ENCODE measurements around the gene BMPR1A.

Gene BMPR1A

DNA sequence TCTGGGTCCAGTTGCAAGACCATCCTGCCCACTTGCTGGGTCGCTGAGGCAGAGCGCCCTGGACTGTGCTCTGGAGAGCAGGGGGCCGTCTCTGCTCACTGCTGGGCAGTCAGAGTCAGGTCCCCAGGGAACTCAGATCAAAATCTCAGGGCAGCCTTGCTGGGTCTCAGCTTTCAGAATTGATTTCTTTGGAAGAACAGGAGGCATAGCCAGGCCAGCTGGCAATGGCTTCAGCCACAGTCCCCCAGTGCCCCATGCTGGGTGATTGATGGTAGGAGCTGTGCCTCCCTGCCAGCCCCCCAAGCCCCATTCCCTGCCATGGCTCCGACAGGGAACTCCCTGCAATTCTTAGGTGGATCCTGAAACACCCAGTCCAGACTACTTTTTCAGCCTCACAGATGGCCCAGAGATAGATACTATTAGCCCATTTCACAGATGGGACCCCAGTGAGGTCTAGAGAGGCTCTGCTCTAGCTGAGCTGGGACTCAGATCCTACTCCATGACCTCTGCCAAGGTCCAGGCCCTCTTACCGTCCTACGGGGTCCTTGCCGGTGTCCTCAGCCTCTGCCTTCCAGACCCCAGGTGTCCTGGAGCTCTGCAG lies 200.5 kb downstream of the BMPR1A start:
- H3K9me3 Mint-ChIP-seq: peaks cover 6% of the 10 kb centered on the region
- H3K4me3 Mint-ChIP-seq: no peak overlapping the region
- H3K27me3 Mint-ChIP-seq: no peaks in the 10 kb centered on the region
- H3K36me3 Mint-ChIP-seq (ENCODE audit: low read depth): no peaks in the 10 kb centered on the region
- no peak overlapping the region for H3K27ac Mint-ChIP-seq
- H3K4me1 Mint-ChIP-seq (ENCODE audit: low read depth): no peaks in the 10 kb centered on the region

DNA sequence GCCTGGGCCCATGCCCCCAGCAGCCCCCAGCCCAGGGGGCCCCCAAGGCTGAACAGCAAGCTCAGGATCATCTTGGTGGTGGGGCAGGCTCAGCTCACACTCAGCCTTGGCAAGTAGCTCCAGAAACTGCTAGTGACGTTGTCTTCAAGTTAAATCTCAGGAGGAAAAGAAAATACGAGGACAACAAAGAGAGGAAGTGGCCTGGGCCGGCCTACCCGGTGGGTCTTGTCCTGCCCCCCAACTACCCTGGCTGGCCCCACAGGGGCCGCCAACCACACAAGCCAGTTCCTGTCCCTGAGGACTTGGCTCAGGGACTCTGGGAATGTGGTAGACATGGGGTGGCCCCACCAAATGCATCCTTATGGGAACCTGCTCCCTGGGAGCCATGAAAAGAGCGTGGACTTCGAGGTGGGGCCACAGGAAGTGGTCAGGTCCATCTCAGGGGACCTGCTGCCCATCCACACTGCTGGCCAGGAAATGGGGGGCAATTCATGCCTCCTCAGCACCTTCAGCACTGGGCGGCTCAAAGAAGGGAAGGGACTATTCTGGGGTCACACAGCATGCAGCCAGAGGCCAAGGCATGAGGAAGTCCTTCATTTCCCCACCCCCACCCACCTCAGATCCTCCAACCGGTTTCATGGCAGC lies 201.2 kb downstream of the BMPR1A start, which contains the start of gene MMRN2:
Gene MMRN2, minus strand, starts transcription at position 145 of the 645 bp plus-strand sequence. Its CDS starts 74 bp downstream, at position 71.
- Mint-ChIP-seq H3K36me3 (ENCODE audit: low read depth) (no peaks in the 10 kb centered on the region), H3K27ac (no peak within 1 kb of the TSS), H3K4me3 (no peak within 1 kb of the TSS), H3K4me1 (ENCODE audit: low read depth) (no peaks in the 10 kb centered on the region), H3K27me3 (no peaks in the 10 kb centered on the region), H3K9me3 (no peaks in the 10 kb centered on the region)

DNA sequence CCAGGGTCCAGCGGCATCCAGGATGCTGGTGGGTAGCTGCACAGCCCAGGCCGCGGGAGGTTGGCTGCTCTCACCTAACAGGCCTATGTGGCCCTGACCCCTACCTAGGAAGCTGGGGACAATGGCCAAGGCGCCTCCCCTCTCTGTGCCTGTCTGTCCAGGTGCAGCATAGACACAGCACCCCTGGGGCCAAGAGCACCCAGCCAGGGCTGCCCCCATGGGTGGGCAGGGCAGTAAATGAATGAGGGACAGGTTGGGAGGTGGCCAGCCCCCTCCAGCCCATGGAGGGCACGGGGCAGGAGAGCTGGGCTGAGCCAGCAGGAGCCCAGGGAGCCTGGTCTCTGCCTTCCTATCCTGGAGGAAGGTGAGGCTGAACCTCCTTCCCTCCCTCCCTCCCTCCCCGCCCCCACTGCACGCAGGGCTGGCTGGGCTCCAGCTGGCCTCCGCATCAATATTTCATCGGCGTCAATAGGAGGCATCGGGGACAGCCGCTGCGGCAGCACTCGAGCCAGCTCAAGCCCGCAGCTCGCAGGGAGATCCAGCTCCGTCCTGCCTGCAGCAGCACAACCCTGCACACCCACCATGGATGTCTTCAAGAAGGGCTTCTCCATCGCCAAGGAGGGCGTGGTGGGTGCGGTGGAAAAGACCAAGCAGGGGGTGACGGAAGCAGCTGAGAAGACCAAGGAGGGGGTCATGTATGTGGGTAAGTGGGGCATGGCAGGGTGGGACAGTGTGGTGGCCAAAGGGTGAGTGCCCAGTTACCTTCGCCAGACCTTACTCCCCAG lies 201.9 kb downstream of the BMPR1A start, which contains the start of gene SNCG:
Gene SNCG, plus strand, starts transcription at position 484 of the 785 bp plus-strand sequence. Its CDS starts 99 bp downstream, at position 583.
- Mint-ChIP-seq H3K4me3 (no peak within 1 kb of the TSS), H3K27me3 (no peaks in the 10 kb centered on the region), H3K4me1 (ENCODE audit: low read depth) (no peaks in the 10 kb centered on the region), H3K27ac (no peak within 1 kb of the TSS), H3K9me3 (no peaks in the 10 kb centered on the region), H3K36me3 (ENCODE audit: low read depth) (no peaks in the 10 kb centered on the region)

DNA sequence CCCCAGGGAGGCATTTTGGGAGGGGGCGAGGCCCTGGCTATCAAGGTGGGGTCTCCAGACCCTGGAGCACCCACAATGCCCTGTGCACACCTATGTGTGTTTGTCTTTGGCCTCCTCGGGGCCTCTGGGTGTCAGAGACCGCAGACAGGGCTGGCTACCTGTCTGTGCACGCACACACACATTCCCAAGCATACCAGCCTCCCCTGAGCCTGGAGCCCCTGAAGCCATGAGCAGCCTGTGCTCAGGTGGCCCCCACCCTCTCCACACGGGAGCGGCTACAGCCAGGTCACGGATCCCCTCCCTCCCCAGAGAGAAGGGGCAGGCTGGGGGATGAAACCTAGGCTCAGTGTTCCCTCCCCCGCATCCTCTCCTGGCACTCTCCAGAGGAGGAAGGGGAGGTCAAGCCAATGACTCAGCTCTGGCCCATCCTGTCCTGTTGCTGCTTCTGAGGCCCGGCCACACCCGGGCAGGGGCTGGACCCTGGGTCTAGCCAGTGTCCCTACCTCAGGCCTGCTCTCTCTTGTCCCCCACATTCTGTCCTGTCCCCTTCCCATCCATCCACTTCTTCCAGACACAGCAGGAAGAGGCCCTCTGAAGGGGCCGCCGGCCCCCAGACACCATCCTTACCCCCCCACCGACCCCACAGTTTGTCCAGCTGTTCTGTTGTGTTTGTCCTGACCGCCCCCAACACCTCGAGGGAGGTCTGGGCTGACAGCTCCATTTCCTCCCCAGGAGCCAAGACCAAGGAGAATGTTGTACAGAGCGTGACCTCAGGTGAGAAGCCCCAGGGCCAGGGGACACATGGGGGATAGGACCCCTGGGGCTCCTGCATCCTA lies 202.7 kb downstream of the BMPR1A start:
- no peaks in the 10 kb centered on the region for H3K27me3 Mint-ChIP-seq

DNA sequence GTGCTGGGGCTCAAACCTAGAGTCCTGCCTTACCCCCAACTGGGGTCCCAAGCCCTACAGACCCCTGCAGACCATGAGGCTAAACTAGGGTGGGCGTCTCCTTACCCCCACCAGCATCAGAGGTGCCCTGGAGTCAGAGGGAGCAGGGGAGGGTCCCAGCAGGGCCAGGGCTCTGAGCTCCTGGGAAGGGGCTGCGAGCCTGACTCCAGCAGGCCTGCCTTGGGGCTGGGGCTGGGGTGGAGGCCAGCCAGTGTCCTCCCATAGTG lies 203.3 kb downstream of the BMPR1A start:
- Mint-ChIP-seq H3K9me3 (no peaks in the 10 kb centered on the region), H3K27ac (no peak overlapping the region), H3K27me3 (no peaks in the 10 kb centered on the region), H3K4me1 (ENCODE audit: low read depth) (no peaks in the 10 kb centered on the region), H3K36me3 (ENCODE audit: low read depth) (no peaks in the 10 kb centered on the region), H3K4me3 (no peak overlapping the region)

More for the DNA sequence above, 202.7 kb downstream of the BMPR1A start:
- no peaks in the 10 kb centered on the region for H3K9me3 Mint-ChIP-seq
- no peaks in the 10 kb centered on the region for H3K4me1 Mint-ChIP-seq (ENCODE audit: low read depth)
- H3K27ac Mint-ChIP-seq: no peak overlapping the region
- H3K4me3 Mint-ChIP-seq: no peak overlapping the region
- H3K36me3 Mint-ChIP-seq (ENCODE audit: low read depth): no peaks in the 10 kb centered on the region

DNA sequence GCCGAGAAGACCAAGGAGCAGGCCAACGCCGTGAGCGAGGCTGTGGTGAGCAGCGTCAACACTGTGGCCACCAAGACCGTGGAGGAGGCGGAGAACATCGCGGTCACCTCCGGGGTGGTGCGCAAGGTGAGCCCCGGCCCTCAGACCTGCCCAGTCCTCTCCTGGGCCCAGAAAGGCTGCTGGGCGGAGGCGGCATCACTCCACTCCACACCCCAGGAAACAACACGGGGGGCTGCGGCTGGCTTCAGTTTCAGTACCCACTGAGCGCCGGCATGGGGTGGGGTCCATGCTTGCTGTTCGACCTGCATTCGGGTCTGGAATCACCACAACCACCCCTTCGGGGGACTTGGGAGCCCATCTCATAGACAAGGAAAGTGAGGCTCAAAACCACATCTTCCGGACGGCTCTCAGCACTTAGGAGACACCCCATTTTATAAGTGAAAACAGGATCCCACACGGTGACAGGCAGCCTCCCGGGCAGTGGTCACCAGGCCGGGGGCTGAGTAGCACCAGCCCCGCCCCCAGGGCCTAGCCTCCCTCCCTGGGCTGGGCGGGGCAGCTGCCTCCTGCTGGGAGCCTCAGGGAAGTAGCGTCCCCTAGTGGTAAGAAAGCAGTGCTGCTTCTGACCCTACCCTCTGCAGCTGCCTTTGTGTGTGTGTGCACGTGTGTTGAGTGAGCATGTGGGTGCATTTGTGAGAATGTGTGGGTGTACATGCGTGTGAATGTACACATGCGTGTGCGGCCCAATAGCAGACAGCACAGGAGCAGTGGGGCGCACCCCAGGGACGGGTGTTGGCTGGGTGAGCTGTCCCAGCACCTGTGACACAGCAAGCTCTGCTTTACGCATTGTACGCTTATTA lies 203.8 kb downstream of the BMPR1A start:
- no peaks in the 10 kb centered on the region for H3K36me3 Mint-ChIP-seq (ENCODE audit: low read depth)
- no peaks in the 10 kb centered on the region for H3K27me3 Mint-ChIP-seq
- no peak overlapping the region for H3K27ac Mint-ChIP-seq
- H3K4me1 Mint-ChIP-seq (ENCODE audit: low read depth): peaks cover 4% of the 10 kb centered on the region
- no peak overlapping the region for H3K4me3 Mint-ChIP-seq
- no peaks in the 10 kb centered on the region for H3K9me3 Mint-ChIP-seq

DNA sequence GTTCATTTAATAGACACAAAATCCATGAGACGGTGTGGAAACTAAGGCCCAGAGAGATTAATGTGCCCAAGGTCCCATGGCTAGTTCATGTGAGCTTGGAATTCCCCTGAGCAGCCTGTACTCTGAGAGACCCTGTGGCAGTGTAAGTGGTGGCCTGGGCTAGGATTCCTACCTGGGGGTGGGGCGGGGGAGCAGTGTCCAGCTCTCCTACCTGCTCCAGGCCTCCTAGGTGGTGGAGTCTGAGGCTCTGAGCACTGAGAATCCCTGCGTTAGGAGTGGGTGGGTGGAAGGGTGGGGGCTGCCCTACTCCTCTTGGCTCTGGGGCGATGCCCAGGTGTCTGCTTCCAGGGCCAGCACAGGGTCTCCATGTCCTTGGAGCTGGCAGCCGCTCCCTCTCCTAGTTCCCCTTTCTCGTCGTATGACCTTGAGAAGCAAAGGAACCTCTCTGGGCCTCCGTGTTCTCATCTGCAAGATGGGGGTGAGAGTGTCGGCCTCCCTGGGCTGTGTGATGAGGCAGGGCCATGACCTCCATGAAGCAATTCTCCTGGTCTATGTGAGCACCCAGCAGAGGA lies 204.5 kb downstream of the BMPR1A start:
- no peaks in the 10 kb centered on the region for H3K36me3 Mint-ChIP-seq (ENCODE audit: low read depth)
- H3K27ac Mint-ChIP-seq: no peak overlapping the region
- H3K4me3 Mint-ChIP-seq: no peak overlapping the region
- H3K27me3 Mint-ChIP-seq: no peaks in the 10 kb centered on the region
- peaks cover 10% of the 10 kb centered on the region for H3K4me1 Mint-ChIP-seq (ENCODE audit: low read depth)
- H3K9me3 Mint-ChIP-seq: no peaks in the 10 kb centered on the region

DNA sequence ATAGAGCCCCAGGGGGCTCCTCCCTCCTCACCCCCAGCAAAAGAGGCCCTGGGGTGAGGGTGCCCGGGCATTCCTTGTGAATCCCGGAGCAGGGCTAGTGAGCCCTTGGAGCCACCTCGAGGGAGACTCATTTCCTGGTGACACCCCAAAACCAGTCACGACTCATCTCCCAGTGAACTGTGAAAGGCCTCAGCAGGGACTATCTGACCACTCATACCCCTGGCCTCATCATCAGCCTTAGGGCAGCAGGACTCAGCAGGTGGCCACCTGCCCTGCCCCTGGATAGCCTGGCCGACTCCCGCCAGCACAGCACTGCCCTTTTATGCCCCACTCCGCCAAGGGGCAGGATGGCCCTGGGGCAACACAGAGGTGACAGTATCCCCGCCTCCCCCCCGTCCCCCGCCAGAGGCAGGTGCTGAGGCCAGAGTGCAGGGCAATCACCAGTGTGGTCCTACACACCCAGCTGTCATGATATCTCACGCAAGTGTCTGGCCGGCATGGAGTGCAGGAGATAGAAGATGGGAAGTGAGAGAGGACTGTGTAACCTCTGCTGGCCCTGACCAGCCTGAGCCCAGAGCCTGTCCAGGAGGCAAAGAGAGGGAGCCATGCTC lies 205.2 kb downstream of the BMPR1A start:
- Mint-ChIP-seq H3K9me3 (no peaks in the 10 kb centered on the region), H3K4me3 (no peak overlapping the region), H3K36me3 (ENCODE audit: low read depth) (no peaks in the 10 kb centered on the region), H3K4me1 (ENCODE audit: low read depth) (peaks cover 17% of the 10 kb centered on the region), H3K27me3 (no peaks in the 10 kb centered on the region), H3K27ac (no peak overlapping the region)

DNA sequence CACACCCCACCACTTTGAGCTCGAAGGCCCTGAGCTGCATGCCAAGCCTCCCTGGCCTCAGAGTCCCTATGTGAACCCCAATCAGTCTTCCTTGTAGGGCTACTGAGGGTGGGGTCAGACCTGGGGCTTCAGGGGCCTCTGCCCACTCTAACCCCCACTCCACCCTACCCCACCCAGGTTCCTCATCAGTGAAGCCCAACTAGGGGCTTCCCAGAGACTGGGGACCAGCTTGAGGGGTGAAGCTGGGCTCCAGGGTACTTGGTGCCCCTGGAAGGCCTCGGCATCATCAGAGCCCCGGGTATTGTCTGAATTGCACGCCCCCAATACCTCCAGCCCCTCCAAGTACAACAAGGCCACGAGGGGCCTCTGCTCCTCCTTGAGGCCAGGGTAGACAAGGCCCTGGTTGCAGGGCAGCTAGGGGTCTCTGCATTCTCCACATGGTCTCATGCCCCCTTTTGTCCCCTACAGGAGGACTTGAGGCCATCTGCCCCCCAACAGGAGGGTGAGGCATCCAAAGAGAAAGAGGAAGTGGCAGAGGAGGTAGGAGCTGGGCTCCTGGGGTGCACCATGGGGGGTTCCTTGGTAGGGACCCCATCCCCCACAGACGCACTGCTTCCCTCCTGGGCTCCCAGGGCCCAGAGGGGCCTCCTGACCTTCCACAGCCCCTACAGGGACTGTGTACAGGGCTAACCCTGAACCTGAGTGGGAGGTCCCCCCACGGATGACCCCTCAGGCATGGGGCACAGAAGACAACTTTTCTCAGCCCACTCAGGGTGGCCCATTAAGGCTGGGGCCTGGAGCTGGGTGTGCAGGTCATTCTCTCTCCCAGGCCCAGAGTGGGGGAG lies 205.9 kb downstream of the BMPR1A start:
- Mint-ChIP-seq H3K9me3 (no peaks in the 10 kb centered on the region), H3K27me3 (no peaks in the 10 kb centered on the region), H3K4me1 (ENCODE audit: low read depth) (peaks cover 24% of the 10 kb centered on the region), H3K36me3 (ENCODE audit: low read depth) (no peaks in the 10 kb centered on the region), H3K4me3 (no peak overlapping the region), H3K27ac (no peak overlapping the region)

DNA sequence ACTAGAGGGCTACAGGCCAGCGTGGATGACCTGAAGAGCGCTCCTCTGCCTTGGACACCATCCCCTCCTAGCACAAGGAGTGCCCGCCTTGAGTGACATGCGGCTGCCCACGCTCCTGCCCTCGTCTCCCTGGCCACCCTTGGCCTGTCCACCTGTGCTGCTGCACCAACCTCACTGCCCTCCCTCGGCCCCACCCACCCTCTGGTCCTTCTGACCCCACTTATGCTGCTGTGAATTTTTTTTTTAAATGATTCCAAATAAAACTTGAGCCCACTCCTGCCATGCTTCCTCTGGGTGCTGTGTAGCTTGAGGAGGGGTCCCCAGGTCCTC lies 206.5 kb downstream of the BMPR1A start:
- no peaks in the 10 kb centered on the region for H3K27me3 Mint-ChIP-seq
- H3K9me3 Mint-ChIP-seq: no peaks in the 10 kb centered on the region
- H3K4me3 Mint-ChIP-seq: no peak overlapping the region
- no peaks in the 10 kb centered on the region for H3K36me3 Mint-ChIP-seq (ENCODE audit: low read depth)
- no peak overlapping the region for H3K27ac Mint-ChIP-seq
- H3K4me1 Mint-ChIP-seq (ENCODE audit: low read depth): peaks cover 30% of the 10 kb centered on the region

DNA sequence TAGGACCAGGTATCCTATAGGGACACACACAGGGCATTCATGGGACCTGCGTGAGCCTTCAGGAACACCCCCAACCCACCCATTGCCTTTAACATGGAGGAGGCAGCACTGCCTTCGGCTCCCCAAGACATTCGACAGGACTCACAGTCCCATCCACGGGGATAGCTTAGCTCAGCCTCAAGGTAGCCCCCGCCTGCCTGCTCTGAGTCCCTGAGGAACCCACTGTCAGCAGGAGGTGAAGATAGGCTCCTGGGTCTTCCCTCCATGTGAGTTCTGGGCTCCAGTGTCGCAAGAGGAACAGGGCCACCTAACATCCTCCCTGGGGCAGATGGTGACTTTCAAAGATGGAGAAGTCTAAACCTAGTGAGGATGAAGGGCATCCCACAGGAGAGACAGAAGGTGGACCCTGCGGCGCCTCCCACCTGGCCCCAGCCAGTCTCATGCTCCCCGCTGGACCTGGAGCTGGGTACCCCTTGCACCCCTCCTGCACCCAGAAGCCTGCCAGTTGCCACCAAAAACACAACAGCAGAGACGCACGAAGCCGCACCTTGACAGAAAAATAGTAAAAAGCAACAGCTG lies 207.0 kb downstream of the BMPR1A start:
- Mint-ChIP-seq H3K9me3 (no peaks in the 10 kb centered on the region), H3K27me3 (no peaks in the 10 kb centered on the region), H3K36me3 (ENCODE audit: low read depth) (no peaks in the 10 kb centered on the region)

DNA sequence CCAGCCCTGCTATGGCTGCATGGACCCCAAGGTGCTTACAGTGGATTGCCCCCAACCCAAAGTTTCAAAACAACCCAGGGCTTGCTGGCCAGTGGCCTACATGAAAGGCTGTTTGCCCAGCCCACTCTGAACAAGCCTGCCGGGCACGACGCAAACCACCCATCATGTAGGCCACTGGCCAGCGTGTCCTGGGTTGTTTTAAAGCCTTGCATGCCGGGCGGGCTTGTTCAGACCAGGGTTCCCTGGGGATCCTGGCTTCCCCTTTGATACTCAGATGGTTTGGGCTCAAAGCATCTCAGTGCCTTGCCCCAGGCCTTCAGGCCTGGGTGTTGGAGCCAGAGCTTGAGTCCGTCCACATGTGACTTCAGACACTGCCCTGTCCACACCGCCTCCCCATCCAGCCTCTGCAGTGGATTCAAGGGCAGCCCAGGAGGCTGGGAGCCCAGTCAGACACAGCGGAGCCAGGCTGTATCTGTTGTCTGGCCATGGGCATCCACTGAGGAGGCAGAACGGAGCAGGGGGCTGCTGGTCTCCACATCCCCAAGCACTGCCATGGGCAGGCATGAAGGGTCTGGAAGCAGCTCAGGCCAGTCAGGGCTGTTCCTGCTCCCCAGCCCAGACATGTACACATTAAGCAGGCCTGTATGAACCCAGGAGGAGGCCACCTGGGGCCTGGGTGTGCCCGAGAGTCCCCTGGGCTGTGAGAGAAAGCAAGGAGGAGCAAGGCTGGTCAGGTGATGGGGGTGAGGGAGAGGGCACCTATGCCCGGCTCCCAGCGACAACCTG lies 207.8 kb downstream of the BMPR1A start:
- H3K4me1 Mint-ChIP-seq (ENCODE audit: low read depth): peaks cover 34% of the 10 kb centered on the region
- no peak overlapping the region for H3K27ac Mint-ChIP-seq
- no peaks in the 10 kb centered on the region for H3K9me3 Mint-ChIP-seq
- no peak overlapping the region for H3K4me3 Mint-ChIP-seq
- H3K27me3 Mint-ChIP-seq: no peaks in the 10 kb centered on the region
- H3K36me3 Mint-ChIP-seq (ENCODE audit: low read depth): no peaks in the 10 kb centered on the region

More for the DNA sequence above, 207.0 kb downstream of the BMPR1A start:
- Mint-ChIP-seq H3K4me3 (no peak overlapping the region), H3K4me1 (ENCODE audit: low read depth) (peaks cover 30% of the 10 kb centered on the region), H3K27ac (no peak overlapping the region)

Data from stimulated activated naive CD8-positive, alpha-beta T cell treated with anti-CD3 and anti-CD28 coated beads, Interleukin-15, Interleukin-2, amounts not matched to agents 100 ng/mL and 50 ng/mL, for 24 hours (primary cell).